NB4 (cell line): ENCODE results near the gene SEPHS2.
A peak's percentile ranks its signal among the peaks of the same experiment; 100 is the strongest.

ENCODE experiments used
- DNase-seq: peaks from one replicate; pipeline ENCODE4 v3.0.0; 2010; ENCODE audit warnings: low read depth
- H3K4me3 ChIP-seq: one replicate; pipeline ENCODE4 v1.5.1; 2011; ENCODE audit warnings: mild to moderate bottlenecking, low read depth, low read length, moderate library complexity
- CTCF ChIP-seq: IDR thresholded peaks from one replicate; pipeline ENCODE4 v1.5.1; 2012; ENCODE audit warnings: low read depth, low read length
- MAX ChIP-seq: IDR thresholded peaks from 2 replicates; pipeline ENCODE4 v1.6.1; 2011; ENCODE audit warnings: low read depth, low read length
- MYC ChIP-seq: IDR thresholded peaks from 2 replicates; pipeline ENCODE4 v1.6.1; 2011; ENCODE audit warnings: low read depth, low read length
- POLR2A ChIP-seq: IDR thresholded peaks from 2 replicates; pipeline ENCODE4 v1.6.1; 2011; ENCODE audit warnings: mild to moderate bottlenecking; ENCODE audit not compliant: insufficient read length; ENCODE audit errors: extremely low read depth

Gene SEPHS2

GRCh38 chr16:30429678-30430427 is 15.8 kb downstream of the SEPHS2 start, which contains the start of gene DCTPP1:
Gene DCTPP1, minus strand, starts transcription at chr16:30430030. Its CDS starts 50 bp downstream, at chr16:30429980.
- H3K4me3 ChIP-seq, result peak within 1 kb of the TSS; percentile 99
- peak; percentile 43; the same call in 1 of the 2 replicates for TF ChIP-seq MAX
- TF ChIP-seq POLR2A, result peak; percentile 51
- peak; percentile 77 for TF ChIP-seq CTCF
- peak; percentile 83; the same call in 1 of the 2 replicates for TF ChIP-seq MYC
- DNase-seq, result peak; percentile 99

- DNase-seq, result no peak
- peak overlapping the region; percentile 99 for H3K4me3 ChIP-seq
- no peak for TF ChIP-seq CTCF
- no peak for TF ChIP-seq MAX
- TF ChIP-seq POLR2A, result no peak
- no peak for TF ChIP-seq MYC
These were observed 16.3 kb downstream of the SEPHS2 start for GRCh38 chr16:30429418-30429677.

GRCh38 chr16:30428055-30428454 is 17.6 kb downstream of the SEPHS2 start:
- peak overlapping the region; percentile 9 for H3K4me3 ChIP-seq
- TF ChIP-seq MYC, result no peak
- TF ChIP-seq CTCF, result no peak
- no peak for TF ChIP-seq POLR2A
- no peak for TF ChIP-seq MAX
- DNase-seq, result no peak

GRCh38 chr16:30421010-30421409 is 24.7 kb downstream of the SEPHS2 start:
- TF ChIP-seq MYC, result no peak
- TF ChIP-seq MAX, result no peak
- TF ChIP-seq CTCF, result no peak
- TF ChIP-seq POLR2A, result no peak
- no peak overlapping the region for H3K4me3 ChIP-seq
- no peak for DNase-seq

- TF ChIP-seq POLR2A (no peak), MAX (no peak), CTCF (no peak), MYC (no peak)
- DNase-seq, result peak; percentile 55
- H3K4me3 ChIP-seq, result no peak overlapping the region
These were observed 27.1 kb downstream of the SEPHS2 start for GRCh38 chr16:30418350-30419181.
